DMS53 treated with DMSO at 0.1 percent for 48 hours (cell line): ENCODE results near the gene MMP17.

Source experiments
- DNase-seq: peaks from one replicate; lab custom pipeline; 2025; ENCODE audit not compliant: unreplicated experiment; lab: John Stamatoyannopoulos, UW

The MMP17 gene

GRCh38 chr12:131892711-131893604 lies 64.8 kb downstream of the MMP17 start:
- no peak for DNase-seq

- DNase-seq = no peak
Measured at GRCh38 chr12:131893605-131894312, 65.6 kb downstream of the MMP17 start.

GRCh38 chr12:131894313-131894860 lies 66.2 kb downstream of the MMP17 start, which contains the start of gene ULK1:
Gene ULK1 (plus strand): TSS chr12:131894622. CDS start chr12:131895002, 380 bp downstream.
- peak; percentile 82 for DNase-seq

GRCh38 chr12:131894981-131895639 lies 66.9 kb downstream of the MMP17 start:
- DNase-seq = no peak

GRCh38 chr12:131895640-131896079 lies 67.5 kb downstream of the MMP17 start:
- no peak for DNase-seq

GRCh38 chr12:131896080-131896810 lies 68.1 kb downstream of the MMP17 start:
- DNase-seq = peak; percentile 80

- DNase-seq = peak; percentile 53
Measured at GRCh38 chr12:131896811-131897270, 68.6 kb downstream of the MMP17 start.

- DNase-seq = no peak
Measured at GRCh38 chr12:131897276-131897675, 69.1 kb downstream of the MMP17 start.

GRCh38 chr12:131897875-131898274 lies 69.7 kb downstream of the MMP17 start:
- no peak for DNase-seq

GRCh38 chr12:131900397-131900796 lies 72.2 kb downstream of the MMP17 start:
- no peak for DNase-seq
